Dendritic cell treated with granulocyte-macrophage colony-stimulating factor and Interleukin-4, amounts not matched to agents 40 ng/mL and 50 ng/mL, for 4 days (primary cell): Measurements from ENCODE around the gene CCDC112.

ENCODE experiments used
- H3K27ac Mint-ChIP-seq: one replicate; pipeline ENCODE4 v1.8.0; 2022; ENCODE audit warnings: mild to moderate bottlenecking, mixed read lengths
- H3K27me3 Mint-ChIP-seq: one replicate; pipeline ENCODE4 v1.8.0; 2022; ENCODE audit warnings: mild to moderate bottlenecking, mixed read lengths
- H3K36me3 Mint-ChIP-seq: one replicate; pipeline ENCODE4 v1.8.0; 2022; ENCODE audit warnings: low read depth, mixed read lengths
- H3K4me1 Mint-ChIP-seq: one replicate; pipeline ENCODE4 v1.8.0; 2022; ENCODE audit warnings: low read depth, mixed read lengths
- H3K4me3 Mint-ChIP-seq: one replicate; pipeline ENCODE4 v1.8.0; 2022; ENCODE audit warnings: mild to moderate bottlenecking, moderate library complexity, mixed read lengths
- H3K9me3 Mint-ChIP-seq: one replicate; pipeline ENCODE4 v1.8.0; 2022; ENCODE audit warnings: mixed read lengths
- intact Hi-C: fragments of 100-400 bp; cut with micrococcal nuclease; formaldehyde crosslinking; loops from one replicate; pipeline ENCODE4 v1.15.0; 2022

Gene CCDC112, protein sequence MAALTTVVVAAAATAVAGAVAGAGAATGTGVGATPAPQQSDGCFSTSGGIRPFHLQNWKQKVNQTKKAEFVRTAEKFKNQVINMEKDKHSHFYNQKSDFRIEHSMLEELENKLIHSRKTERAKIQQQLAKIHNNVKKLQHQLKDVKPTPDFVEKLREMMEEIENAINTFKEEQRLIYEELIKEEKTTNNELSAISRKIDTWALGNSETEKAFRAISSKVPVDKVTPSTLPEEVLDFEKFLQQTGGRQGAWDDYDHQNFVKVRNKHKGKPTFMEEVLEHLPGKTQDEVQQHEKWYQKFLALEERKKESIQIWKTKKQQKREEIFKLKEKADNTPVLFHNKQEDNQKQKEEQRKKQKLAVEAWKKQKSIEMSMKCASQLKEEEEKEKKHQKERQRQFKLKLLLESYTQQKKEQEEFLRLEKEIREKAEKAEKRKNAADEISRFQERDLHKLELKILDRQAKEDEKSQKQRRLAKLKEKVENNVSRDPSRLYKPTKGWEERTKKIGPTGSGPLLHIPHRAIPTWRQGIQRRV

DNA sequence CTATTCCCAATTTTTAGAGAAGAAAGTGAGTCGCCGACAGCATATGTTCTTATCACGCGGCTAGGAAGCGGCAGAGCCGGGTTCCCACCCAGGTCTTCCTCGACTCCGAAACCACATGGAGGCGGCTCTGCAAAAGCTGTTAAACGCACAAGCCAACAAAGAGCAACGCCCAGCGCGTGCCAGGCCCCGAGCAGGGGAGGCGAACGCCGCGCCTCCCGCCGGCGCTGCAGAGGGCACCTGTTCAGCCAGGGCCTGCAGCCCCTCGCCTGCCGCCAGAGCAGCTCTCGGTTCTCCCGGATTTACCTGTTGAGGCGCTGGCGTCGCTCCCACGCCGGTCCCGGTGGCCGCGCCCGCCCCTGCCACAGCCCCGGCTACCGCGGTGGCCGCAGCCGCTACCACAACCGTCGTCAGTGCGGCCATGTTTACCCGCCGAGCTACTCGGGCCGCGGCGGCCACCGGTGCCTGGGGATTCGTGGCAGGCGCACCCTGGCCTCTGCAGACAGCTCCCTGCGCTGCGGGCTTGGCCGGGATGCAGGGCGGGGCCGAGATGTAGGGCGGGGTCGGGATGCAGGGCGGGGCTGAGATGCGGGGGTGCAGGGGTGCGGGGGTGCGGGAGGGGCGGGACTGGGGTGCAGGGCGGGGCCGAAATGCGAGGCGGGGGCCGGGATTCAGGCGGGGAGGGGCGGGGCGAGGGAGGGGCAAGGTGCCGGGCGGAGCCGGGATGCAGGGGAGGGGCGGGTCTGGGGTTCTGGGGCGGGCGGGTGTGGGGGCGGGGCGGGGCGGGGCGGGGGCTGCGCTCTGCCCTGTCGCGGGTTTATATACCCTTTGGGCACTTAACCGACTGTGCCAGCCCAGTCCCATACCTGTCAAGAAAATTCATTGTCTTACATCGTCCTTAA, at the start of gene CCDC112:
Gene CCDC112, minus strand, starts transcription at position 531 of the 899 bp plus-strand sequence. Its CDS starts 111 bp downstream, at position 420.
- Mint-ChIP-seq H3K9me3 (peaks cover 9% of the 10 kb centered on the region), H3K27ac (peak within 1 kb of the TSS; percentile 84), H3K4me1 (peaks cover 45% of the 10 kb centered on the region), H3K36me3 (peaks cover 19% of the 10 kb centered on the region), H3K4me3 (peak within 1 kb of the TSS; percentile 95), H3K27me3 (peaks cover 2% of the 10 kb centered on the region)
- intact Hi-C loops, result loop anchor here (1.0 to 5.0 kb wide), 2 partner anchors 25 to 34 kb away; partner anchors contain the start of gene PGGT1B

DNA sequence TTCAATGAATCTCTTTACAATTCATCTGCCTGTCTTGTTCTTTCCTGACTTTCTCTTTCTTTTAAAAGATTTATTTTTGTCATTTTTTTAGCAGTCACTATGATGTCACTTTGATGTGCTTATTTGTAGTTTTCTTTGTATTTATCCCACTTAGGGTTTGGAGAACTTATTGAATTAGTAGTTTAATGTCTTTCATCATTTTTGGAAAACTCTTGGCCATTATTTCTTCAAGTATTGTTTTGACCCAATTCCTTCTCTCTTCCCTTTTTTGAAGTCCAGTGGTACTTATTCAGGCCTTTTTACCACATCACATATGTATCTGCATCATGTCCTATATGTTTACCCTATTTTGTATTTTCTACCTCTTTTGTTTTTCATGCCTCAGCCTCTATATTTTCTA, 48.9 kb upstream of the CCDC112 start:
- Mint-ChIP-seq H3K9me3 (peaks cover 16% of the 10 kb centered on the region), H3K4me1 (peaks cover 13% of the 10 kb centered on the region), H3K4me3 (no peak overlapping the region), H3K27me3 (peaks cover 14% of the 10 kb centered on the region), H3K36me3 (no peaks in the 10 kb centered on the region), H3K27ac (no peak overlapping the region)
- intact Hi-C loops, result no loop called here

DNA sequence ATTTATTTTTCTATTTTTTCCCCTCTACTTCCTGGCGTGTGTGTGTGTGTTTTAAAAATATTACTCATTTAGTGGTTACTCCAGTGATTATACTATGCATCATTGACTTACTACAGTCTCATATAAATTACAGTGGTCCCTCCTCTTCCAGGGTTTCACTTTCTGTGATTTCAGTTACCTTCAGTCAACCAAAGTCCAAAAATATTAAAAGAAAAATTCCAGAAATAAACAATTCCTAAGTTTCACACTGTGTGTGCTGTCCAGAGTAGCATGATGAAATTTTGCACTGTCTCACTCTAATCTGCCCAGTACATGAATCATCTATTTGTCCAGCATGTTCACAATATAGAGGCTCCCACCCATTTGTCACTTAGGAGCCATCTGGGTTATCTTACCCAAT, 47.4 kb upstream of the CCDC112 start:
- no peak overlapping the region for H3K4me3 Mint-ChIP-seq
- H3K27ac Mint-ChIP-seq, result no peak overlapping the region

DNA sequence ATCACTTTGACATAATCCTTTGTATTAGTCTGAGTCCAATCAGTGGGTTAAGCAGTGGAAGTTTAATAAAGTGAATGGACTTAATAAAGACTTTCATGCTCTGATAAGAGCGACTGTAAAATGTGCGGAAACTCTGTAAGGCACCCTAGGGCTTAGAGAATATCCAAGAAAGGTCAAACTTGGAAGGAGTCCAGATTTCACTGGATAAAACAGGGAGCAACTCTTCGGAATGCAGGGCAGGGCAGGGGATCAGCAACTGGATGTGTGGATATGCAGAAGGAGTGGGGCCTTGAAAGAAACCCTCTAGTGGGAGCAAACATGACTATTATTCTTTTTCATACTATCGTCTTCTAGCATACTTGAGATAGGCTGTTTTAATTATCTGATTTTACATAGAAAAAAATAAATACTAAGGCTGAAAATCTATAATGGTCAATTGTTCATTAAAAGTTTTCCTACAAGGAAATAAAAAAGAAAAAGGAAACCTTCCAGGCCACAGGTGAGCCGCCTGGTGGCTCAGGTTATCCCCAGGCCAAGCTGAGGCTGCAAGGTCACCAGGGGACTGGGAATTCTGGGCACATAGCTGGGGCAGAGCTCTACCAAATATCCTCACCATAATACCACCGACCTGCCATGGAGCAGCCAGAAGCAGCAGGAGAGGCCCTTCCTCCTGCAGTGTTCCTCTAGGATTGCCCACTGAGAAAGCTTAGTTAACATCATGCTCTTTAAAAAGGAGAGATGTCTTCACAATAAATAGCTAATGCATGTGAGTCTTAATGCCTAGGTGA, 46.3 kb upstream of the CCDC112 start:
- no peaks in the 10 kb centered on the region for H3K4me1 Mint-ChIP-seq
- peaks cover 16% of the 10 kb centered on the region for H3K9me3 Mint-ChIP-seq
- no peaks in the 10 kb centered on the region for H3K36me3 Mint-ChIP-seq
- no peak overlapping the region for H3K27ac Mint-ChIP-seq
- no peak overlapping the region for H3K4me3 Mint-ChIP-seq
- H3K27me3 Mint-ChIP-seq, result peaks cover 19% of the 10 kb centered on the region
- intact Hi-C loops, result no loop called here

More for the DNA sequence above, 47.4 kb upstream of the CCDC112 start:
- Mint-ChIP-seq H3K9me3 (peaks cover 16% of the 10 kb centered on the region), H3K4me1 (peaks cover 8% of the 10 kb centered on the region), H3K27me3 (peaks cover 19% of the 10 kb centered on the region), H3K36me3 (no peaks in the 10 kb centered on the region)
- intact Hi-C loops, result no loop called here

DNA sequence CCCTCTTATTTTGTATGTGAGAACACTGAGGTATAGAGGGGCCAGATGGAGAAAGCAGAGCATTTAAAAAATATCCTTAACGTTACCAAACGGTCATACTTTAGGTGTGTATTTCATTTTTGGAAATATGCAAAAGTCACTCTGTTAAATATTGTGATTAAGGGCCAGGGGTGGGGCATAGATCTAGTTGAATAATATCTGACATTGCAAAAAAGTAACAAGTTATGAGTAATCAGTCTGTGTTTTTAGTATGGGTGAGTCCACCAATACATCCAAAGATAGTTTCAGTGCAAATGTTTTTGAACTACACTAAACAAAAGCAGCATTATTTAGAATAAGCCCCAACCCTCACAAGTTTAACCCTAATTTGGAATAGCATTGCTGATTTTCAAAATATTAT, 45.3 kb upstream of the CCDC112 start:
- Mint-ChIP-seq H3K36me3 (no peaks in the 10 kb centered on the region), H3K27me3 (peaks cover 15% of the 10 kb centered on the region), H3K4me3 (no peak overlapping the region), H3K4me1 (no peaks in the 10 kb centered on the region), H3K27ac (no peak overlapping the region), H3K9me3 (peaks cover 16% of the 10 kb centered on the region)
- intact Hi-C loops, result no loop called here

DNA sequence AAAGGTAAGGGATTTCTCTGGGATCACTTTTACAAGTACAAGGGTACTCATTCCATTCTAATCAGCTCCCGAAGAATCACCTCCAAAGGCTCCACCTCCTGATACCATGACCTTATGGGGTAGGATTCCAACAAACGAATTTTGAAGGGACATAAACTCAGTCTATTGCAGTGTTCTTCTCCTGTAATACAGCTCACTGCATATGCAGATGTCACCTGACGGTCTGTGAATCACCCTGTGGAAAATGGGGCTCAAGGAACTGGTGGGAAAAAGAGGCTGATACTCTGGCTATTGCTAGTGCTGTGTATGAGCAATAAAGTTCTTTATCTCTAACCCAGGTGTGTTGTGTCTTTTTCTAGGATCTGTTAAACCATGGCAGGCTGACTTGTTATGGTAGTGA, 42.4 kb upstream of the CCDC112 start:
- H3K27me3 Mint-ChIP-seq, result peaks cover 14% of the 10 kb centered on the region
- no peak overlapping the region for H3K4me3 Mint-ChIP-seq
- no peak overlapping the region for H3K27ac Mint-ChIP-seq
- H3K9me3 Mint-ChIP-seq, result no peaks in the 10 kb centered on the region
- H3K36me3 Mint-ChIP-seq, result no peaks in the 10 kb centered on the region
- no peaks in the 10 kb centered on the region for H3K4me1 Mint-ChIP-seq
- intact Hi-C loops, result no loop called here

DNA sequence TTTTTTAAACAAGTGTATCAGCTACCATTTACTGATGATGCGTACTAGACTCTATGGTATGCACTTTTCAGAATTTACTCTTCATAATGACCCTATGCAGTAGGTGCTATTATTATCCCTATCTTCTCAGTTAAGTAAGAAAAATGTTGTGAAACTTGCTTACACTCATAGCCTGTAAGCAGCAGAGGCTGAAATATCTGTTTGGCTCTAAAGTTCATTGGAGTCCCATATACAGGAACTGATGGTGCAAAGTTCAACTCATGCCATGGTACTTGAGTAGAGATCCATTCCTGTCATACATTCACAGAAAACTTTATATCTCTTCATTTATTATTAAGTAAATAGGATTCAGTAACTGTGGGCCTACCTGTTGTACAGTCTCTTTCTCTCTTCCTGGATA, 41.4 kb upstream of the CCDC112 start:
- H3K4me1 Mint-ChIP-seq, result no peaks in the 10 kb centered on the region
- peaks cover 10% of the 10 kb centered on the region for H3K27me3 Mint-ChIP-seq
- no peaks in the 10 kb centered on the region for H3K36me3 Mint-ChIP-seq
- H3K4me3 Mint-ChIP-seq, result no peak overlapping the region
- no peaks in the 10 kb centered on the region for H3K9me3 Mint-ChIP-seq
- intact Hi-C loops, result no loop called here
- H3K27ac Mint-ChIP-seq, result no peak overlapping the region

DNA sequence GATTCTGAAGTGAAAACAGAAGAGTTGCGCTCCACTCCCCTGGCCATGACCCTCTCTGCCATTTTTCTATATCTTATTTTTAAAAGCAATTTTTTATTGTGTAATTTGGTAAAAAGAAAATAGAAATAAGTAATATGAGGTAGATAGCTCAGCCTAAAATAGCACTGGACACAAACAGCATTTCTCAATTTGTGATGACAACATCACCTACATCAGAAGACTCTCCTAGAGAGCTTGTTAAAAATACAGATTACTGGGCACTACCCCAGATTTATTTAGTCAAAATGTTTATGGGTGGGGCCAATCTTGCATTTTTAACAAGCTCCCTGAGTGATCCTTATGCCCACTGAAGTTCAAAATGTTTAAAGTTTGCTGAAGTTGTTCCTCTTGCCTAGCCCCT, 40.5 kb upstream of the CCDC112 start:
- no peak overlapping the region for H3K27ac Mint-ChIP-seq
- no peaks in the 10 kb centered on the region for H3K36me3 Mint-ChIP-seq
- intact Hi-C loops, result no loop called here
- H3K4me1 Mint-ChIP-seq, result peaks cover under 1% of the 10 kb centered on the region
- no peak overlapping the region for H3K4me3 Mint-ChIP-seq
- H3K27me3 Mint-ChIP-seq, result peaks cover 8% of the 10 kb centered on the region
- no peaks in the 10 kb centered on the region for H3K9me3 Mint-ChIP-seq

DNA sequence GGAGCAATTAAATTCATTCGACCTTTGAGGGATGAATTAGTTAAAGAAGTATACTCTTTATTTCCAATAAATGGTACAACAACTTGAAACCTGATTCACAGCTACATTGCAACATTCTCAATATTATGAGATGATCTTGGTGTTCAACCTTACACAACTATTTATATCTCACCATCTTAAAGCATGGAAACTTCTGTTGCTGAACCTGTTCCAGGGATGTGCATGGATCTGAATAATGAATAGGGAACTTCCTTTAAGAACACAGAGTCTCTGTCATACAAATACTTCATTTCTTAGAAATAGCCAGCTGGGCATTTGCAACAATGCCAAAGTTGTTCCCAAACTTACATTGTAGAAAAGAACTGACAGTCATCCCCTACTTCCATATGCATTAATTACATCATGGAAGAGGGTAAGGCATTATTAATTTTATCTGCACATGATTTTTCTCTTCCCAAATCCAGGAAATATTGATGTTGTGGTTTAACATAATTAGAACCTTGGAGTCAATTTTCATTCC, 39.8 kb upstream of the CCDC112 start:
- Mint-ChIP-seq H3K4me1 (peaks cover 8% of the 10 kb centered on the region), H3K27me3 (peaks cover 9% of the 10 kb centered on the region), H3K27ac (no peak overlapping the region), H3K9me3 (no peaks in the 10 kb centered on the region), H3K36me3 (no peaks in the 10 kb centered on the region), H3K4me3 (no peak overlapping the region)
- intact Hi-C loops, result no loop called here

DNA sequence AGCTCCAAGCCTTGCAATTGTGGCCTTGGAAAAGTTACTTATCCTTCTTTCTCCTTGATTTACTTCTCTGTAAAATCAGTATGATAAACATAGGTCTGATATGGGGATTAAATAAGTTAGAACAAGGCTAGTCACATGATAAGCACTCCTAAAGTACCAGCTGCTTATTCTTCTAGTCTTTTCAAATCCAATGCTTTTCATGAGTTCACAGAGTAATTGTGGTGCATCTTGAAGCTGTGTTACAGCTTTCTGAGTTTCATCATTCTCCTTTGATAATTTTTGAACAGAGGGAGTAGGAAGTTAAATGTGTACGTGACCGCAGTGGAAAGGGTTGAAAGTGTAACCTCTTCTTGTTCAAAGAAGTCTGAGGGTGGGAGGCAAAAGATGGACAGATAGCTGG, 38.8 kb upstream of the CCDC112 start:
- Mint-ChIP-seq H3K4me1 (peaks cover 14% of the 10 kb centered on the region), H3K36me3 (no peaks in the 10 kb centered on the region), H3K27me3 (peaks cover 9% of the 10 kb centered on the region), H3K27ac (no peak overlapping the region), H3K9me3 (no peaks in the 10 kb centered on the region), H3K4me3 (no peak overlapping the region)
- intact Hi-C loops, result no loop called here

DNA sequence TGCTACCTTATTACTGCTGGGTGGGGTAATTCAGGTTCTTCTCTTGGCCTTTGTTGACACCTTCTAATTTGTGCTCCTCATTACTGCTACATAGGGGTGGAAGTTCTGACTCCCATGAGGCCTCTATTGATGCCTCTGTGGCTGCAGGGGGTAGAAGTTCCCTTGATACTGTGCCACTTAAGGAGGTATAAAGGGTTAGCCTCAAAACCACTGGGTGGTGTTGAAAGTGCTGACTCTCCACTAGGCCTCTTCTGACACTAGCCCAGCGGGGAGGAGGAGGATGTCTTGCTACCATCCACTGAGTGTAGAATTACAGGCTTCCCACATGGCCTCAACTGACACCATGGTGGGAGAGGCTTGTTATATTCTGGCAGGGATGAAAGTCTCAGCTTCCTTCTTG, 36.7 kb upstream of the CCDC112 start:
- H3K27ac Mint-ChIP-seq, result no peak overlapping the region

DNA sequence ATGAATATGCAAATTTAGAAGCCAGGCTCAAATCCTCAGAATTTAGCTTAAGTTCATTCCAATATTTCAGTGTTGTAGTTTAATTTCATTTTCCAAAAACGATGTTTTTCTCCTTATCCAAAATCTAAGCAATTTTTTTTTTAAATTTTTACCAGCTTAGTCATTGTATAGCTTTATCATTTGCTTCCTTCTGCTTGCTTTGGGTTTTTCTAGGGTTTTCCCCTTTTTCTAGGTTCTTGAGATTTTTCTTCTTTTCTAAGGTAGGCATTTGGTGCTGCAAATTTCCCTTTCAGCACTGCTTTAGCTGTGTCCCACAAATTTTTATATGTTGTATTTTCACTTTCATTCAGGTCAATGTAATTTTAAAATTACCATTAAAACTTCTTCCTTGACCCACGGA, 34.4 kb upstream of the CCDC112 start:
- no peak overlapping the region for H3K4me3 Mint-ChIP-seq
- H3K27me3 Mint-ChIP-seq, result peaks cover 10% of the 10 kb centered on the region
- intact Hi-C loops, result no loop called here
- H3K27ac Mint-ChIP-seq, result no peak overlapping the region
- H3K9me3 Mint-ChIP-seq, result no peaks in the 10 kb centered on the region
- peaks cover 14% of the 10 kb centered on the region for H3K4me1 Mint-ChIP-seq
- H3K36me3 Mint-ChIP-seq, result no peaks in the 10 kb centered on the region

More for the DNA sequence above, 36.7 kb upstream of the CCDC112 start:
- Mint-ChIP-seq H3K27me3 (peaks cover 8% of the 10 kb centered on the region), H3K36me3 (no peaks in the 10 kb centered on the region), H3K4me3 (no peak overlapping the region), H3K4me1 (peaks cover 14% of the 10 kb centered on the region), H3K9me3 (no peaks in the 10 kb centered on the region)
- intact Hi-C loops, result no loop called here

DNA sequence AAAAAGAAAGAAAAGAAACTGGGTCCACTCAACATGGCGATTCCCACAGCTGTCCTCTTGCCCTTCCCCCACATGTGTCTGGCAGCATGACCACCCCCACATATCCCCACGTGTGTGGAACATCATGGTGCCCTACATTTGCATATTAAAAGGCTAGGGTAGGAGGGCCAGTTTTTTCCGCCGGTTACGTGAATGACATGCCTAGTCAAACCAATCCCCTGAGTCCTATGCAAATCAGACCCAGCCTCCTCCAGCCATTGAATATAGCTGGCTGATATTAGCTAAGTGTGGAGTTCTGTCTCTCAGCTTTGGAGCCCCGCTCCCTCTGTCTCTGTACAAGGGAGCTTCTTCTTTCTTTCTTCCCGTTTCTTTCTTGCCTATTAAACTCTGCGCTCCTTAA, 33.0 kb upstream of the CCDC112 start:
- Mint-ChIP-seq H3K4me1 (peaks cover 14% of the 10 kb centered on the region), H3K4me3 (no peak overlapping the region), H3K27me3 (peaks cover 15% of the 10 kb centered on the region), H3K27ac (no peak overlapping the region), H3K9me3 (no peaks in the 10 kb centered on the region), H3K36me3 (no peaks in the 10 kb centered on the region)
- intact Hi-C loops, result no loop called here
